Posterior vena cava (tissue), 2 donors: ENCODE data around the gene DUSP10. TPM values are rescaled to one million over a fixed set of nuclear protein-coding genes. Genes with fewer than 3 reads are reported as not detected.

Experiments
- DNase-seq: peaks from one replicate; pipeline ENCODE4 v3.0.0-alpha.2; 2020; ENCODE audit warnings: low spot score
- intact Hi-C, 2 donors: fragments of 100-400 bp; cut with DNase I; formaldehyde crosslinking; loops; one replicate each; pipeline versions ENCODE4 v1.14.1 to v1.14.2; 2022 to 2023
- total RNA-seq, 2 donors: library from RNA; stranded (reverse); fragmentation: NEBNext Ultra II Directional; extraction: Animal tissue kit (Norgen Biotek cat#: 25700); gene quantifications; one replicate each; pipeline ENCODE4 v1.2.1, GENCODE V29; 2021
- donor health status: DM: yes; HTN: yes; CAD: no.
- donor health status: DM: yes; HTN: yes; CAD: no.

Gene DUSP10
- total RNA-seq, 2 donors from 2014 or later = 4.7 to 8.0 TPM

DNA sequence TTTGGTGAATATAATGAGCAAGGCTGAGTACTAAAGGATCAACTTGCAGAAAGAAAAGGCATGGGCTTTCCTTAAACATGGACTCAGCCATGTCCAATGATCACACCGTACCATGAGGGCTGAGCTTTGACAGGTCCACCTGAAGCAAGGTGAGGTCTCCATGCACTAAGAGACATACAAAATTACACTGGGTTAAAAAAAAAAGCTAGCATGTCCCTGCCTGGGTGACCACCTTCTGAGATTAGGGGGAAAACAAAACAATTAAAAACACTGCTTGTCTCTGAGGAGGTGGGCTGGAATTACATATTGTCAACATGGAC lies 22.7 kb downstream of the DUSP10 start:
- DNase-seq = no peak
- intact Hi-C loops = no loop called here

DNA sequence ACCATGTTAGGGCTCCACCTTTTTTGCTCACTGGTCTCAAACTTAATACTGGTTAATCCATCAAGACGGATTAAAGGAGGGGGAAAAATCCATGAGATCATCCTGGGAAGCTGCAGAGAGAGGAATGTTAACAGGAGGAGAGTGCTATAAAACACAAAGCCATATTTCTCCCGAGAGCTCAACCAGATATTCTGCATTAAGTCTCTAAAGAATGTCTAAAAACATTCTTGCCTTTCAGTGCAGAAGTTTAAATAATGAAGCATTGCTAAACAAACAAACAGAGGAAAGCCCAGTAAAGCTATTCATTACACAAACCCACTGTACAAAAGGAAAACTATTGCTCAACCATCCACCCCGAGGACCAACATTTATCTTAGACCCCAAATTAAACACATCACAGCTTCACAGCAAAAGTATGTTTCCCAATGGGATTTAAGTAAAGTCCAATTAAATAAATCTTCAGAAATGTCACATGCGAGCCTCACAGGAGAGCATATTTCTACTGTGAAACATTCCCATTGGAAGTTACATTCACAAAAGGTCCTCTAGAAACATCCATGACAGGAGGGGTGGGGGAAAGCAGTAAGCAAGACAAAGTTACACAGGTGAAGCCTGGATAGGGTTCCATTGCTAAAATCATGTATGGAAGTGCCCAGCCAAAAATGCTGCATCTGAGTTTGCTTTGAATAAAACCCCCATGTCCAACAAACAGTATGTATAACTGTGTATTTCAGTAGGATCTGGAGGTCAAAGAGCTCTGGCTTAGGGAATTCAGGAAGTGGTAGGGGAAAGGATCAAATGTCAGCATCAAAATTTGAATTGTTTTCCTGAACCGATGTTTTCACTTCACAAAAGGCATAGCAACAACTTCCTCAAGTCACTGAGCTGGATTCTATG lies 23.3 kb downstream of the DUSP10 start:
- no peak for DNase-seq
- intact Hi-C loops = no loop called here

DNA sequence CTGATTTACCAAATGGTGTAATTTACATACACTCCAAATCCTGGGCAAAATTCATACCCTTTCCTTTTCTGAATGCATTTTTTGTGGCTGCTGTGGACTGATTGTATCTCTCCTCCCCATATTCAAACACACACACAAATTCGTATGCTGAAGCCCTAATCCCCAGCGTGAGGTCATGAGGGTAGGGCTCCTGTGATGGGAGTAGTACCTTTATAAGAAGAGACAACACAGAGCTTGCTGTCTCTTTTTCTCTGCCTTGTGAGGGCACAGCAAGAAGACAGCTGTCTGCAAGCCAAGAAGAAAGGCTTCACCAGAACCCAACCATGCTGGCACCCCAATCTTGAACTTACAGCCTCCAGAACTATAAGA lies 24.4 kb downstream of the DUSP10 start:
- intact Hi-C loops = no loop called here
- no peak for DNase-seq

DNA sequence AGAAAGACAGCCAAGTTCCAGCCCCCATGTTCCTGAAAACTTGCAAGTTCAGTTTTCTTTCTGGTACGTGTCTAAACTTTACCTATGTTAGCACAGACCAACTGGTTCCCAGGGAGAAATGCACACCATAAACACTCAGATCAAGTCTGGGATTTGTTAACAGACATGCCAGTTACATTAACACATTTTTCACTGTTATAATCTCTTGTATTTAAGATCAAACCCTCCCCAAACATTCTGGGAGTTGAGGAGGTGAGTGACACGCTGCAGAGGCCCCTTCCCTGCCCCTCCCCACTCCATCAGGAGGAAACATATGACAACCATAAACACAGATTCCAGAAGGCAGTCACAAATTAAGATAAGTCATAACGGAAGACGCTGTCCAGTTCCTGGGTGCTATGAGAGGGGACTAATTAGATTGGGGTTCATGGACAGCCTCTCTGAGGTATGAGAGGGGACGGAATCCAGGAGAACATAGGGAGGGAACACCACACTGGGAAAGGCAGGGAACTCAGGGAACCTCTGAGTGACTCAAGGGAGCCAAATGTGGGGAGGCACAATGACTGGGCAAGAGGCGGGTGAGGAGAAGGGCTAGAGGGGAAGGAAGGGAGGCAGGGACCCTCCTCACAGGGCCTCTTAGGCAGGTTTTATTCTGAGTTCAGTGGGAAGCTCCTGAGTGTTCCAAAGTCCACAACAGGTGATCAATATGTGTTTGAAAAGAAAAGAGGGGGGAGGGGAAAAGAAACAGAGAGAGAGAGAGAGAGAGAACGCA lies 25.0 kb downstream of the DUSP10 start:
- intact Hi-C loops = no loop called here
- no peak for DNase-seq

DNA sequence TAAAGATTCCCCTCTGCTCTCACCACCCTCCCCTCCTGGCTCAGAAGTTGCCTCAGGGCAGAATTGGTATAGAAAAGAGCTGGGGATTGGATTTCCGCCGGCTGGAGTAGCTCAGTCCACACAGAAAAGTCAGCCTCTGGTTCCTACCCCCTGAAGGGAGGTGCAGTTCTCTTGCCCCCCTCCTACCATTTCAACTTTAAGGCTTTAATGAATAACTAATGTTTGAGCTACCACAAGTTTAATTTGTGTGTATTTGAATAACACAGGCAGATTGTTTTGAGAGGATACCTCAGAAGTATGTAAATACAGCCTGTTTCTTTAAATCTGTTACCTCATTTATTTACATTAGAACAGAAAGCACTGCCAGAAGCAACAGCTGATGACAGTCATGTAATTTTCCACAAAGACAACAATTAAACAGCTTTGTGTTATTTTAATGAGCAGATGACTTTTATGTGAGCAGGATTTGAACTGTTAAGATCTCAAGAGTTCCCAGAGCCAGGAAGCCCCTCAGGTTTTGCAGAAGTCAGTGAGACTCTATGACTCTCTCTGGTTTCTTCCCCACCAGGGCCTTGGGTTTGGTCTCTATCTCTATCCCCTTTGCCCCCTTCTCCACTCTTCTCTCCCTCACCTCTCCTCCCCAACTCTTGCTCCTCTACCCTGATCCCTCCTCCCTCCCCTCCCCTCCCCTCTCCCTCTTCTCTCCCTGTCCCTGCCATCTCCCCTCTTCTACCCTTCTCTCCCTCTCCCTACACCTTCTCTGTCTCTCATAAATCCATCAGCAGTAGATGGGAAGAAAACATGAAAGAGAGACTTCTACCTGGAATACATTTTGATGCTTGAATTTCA lies 26.3 kb downstream of the DUSP10 start:
- intact Hi-C loops = no loop called here
- DNase-seq = no peak

DNA sequence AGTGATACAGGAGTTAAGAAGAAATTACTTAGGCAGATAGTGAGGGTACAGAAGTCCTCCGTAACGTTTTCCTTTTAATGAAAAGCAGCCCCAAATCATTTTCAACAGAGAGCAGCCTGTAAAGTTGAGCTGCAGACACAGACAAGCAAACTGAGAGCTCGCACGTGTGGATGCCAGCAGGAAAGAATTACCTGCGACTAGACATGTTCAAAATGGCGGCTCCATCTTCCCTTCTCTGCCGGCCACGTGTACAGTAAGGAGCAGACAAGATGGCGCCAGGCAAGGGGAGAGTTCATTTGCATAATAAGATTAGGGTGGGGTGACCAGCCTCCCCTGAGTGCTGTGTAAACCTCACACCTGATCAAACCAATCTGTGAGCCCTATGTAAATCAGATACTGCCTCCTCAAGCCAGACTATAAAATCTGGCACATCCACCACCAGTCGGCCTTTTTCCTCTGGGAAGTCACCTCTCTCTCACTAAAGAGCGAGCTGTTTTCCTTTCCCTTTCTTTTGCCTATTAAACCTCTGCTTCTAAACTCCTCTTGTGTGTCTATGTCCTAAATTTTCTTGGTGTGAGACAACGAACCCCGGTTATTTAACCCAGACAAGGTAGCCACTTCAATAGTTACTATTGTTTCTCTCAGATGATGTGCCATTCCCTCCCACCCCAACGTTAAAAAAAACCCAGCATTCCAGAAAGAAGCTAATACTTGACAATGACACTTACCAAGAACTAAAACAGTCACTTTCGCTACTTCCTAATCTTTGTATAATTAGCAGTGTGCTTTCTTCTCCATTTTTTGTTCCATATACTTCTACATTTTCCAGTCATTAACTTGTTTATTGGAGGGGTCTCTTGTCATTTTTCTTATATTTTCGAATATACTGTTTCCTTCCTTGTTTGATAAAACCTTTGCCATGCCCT lies 27.4 kb downstream of the DUSP10 start:
- intact Hi-C loops = no loop called here
- DNase-seq = no peak

DNA sequence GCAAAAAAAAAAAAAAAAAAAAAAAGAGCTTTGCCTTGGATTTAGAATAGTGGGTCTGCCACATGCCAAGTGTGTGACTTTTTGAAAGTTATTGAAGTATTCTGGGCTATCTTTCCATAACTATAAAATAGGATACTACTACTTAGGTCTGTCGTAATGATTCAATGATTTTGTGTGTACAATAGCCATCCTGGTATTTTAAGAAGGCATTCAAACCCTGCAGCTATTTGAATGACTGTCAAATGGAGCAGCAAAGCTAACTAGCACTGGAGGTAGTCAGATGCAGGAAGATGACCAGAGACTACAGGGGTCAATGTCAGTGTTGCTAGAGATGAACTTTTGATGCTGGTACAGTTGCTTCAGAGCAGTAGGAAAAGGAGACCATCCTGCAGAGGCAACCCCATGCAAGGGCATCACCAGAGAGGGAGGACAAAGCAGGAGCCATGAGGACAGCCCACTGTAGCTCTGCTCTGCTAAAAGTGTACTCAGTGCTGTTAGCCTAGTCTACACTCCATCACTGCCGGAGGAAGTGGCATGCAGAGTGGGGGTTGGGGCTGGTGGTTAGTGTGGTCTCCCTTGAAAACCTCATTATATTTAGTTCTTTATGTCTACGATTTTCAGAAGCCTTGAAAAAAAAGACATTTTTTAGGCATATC lies 29.0 kb downstream of the DUSP10 start:
- intact Hi-C loops = no loop called here
- DNase-seq = no peak

DNA sequence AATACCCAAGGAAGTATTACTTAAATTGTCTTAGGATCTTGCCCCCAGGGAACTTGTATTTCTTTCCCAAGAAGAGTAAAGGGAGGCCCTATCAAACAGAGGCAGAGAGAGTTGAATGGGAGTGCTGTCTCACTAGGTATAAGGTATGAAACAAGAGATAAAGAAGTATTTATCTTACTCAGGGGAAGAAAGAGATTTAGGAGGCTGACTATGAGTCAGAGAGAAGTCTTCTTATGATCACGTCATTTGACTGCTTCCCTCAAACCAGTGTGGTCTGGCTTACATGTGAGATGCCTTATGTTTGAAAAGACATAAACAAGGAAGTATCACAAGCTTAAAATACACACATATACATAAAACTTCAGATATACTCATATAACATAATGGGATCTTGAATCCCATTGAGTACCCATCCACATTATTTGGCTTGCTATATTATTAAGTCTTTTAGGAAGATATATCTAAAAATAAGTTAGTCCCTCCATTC lies 29.6 kb downstream of the DUSP10 start:
- no peak for DNase-seq
- intact Hi-C loops = no loop called here

DNA sequence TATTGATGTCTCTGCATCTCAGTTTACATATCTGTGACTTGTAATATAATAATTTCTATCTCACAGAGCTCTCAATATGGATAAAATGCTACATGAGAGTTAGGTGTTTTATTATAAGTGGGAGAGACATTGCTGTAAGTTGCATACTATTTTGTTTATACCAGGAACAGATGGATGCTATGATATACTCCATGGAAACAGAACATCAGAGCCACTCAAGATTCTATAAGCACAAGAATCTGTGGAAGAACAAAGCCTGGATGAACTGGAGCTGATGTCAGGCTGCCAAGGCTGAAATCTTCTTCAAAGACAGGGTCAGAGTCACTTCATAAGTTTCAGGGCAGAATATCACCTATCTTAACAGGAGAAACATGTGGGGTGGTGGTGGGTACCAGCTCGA lies 30.2 kb downstream of the DUSP10 start:
- intact Hi-C loops = no loop called here
- no peak for DNase-seq

DNA sequence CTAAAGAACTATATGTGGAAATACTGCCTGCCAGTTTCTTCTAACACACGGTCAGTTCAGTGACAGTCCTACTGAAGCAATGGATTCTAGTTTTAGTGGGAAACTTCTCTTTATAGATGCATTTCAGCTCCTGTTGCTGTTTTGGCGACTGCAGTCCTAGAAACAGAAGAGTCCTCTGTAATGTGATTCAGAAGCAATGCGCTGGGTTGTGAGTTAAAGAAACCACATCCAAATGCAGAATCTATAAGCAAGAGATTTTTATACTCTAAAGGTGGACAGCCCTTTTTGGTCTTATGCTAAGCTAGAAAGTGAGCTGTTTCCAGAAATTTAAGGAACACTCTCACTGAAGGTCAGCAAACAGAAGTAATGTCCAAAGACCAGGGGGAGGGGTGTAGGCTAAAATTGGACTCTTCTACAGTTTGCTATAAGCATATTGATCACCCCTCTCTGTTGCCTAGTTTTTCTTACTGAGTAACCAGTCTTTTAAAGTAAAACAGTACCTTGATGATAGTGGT lies 30.8 kb downstream of the DUSP10 start:
- intact Hi-C loops = no loop called here
- DNase-seq = no peak

DNA sequence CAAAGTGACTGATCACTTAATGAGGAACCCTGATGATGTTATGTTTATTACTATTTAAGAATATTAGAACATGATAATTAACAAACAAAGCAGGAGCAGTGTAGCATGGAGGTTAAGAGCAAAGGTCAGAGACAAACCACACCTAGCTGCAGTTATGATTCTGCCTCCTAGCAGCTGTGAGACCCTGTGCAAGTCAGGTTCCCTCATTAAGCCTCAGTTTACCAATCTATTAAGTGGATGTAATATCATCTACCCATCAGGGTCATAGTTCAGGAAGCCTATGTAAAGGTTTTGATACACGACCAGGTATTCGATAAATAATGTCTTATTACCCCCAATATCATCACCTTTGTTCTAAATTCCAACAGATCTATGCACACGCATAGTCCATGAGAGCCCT lies 32.0 kb downstream of the DUSP10 start:
- DNase-seq = no peak
- intact Hi-C loops = no loop called here

DNA sequence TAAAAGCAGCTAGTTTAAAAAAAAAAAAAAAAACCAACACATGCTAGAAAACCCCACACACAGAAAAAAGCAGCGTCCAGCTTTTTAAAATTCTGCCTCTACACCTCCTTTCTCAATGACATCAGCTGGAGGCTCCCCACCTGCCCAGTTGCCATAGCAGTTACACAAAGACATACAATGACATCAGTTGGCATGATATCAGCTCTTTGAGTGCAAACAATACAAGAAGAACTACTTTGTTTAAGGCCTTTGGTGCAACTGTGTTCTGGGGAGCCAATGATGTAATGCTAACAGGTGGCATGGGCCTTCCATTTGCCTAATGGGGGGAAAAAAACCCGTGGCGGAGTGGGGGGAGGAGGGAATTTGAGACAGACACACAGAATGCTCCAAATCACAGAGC lies 32.9 kb downstream of the DUSP10 start:
- intact Hi-C loops = no loop called here
- DNase-seq = no peak

DNA sequence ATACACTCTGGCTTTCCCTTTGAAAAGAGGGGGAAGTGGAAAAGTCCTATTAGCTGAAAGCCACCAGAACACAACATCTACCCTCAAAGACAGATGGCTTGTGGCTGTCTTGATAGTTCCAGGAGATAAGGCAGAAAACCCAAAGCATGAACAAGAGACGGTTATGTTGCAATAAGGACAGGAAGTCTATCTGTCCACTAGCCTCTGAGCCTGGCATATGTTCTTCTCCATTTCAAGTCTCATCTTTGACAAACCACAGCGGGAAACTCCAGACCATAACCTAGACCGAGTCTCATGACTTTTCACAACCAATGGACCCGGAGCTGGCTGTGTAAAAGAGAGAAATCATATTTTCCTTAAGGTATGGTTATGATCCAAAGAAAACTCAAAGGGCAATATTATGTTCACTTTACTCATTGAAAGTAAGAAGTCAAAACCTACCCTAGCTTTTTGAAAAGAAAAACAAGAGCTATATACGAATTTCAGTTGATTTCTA lies 33.8 kb downstream of the DUSP10 start:
- intact Hi-C loops = no loop called here
- no peak for DNase-seq

DNA sequence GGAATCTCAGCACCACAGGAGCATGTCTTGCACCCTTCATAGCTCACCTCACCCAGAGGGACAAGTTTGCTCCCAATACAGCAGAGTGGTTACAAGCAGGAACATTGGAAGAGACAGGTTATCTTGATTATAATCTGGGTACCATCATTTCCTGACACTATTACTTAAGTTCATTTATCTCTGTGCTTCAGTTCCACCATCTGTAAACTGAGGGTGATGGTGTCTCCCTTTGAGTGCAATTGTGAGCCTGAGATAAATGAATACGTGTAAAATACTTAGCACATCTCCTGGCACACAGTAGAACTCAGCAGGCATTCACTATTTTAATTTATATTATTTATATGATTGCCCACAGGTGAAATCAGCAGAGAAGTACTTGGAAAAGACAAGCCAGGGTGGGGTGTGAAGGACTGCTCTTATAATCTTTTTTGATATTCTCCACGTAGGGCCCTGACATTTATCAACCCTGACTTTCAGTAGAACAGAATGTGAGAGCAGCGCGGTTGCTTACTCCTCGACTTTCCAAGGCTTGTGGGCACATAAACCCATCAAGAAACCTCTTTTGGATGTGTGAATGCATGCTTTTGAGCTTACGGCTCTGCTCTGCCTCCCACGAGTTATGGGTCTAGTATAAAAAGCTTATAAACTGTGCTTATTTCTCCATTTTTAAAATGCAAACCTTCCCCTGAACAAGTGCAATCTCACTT lies 34.9 kb downstream of the DUSP10 start:
- DNase-seq = no peak
- intact Hi-C loops = no loop called here

DNA sequence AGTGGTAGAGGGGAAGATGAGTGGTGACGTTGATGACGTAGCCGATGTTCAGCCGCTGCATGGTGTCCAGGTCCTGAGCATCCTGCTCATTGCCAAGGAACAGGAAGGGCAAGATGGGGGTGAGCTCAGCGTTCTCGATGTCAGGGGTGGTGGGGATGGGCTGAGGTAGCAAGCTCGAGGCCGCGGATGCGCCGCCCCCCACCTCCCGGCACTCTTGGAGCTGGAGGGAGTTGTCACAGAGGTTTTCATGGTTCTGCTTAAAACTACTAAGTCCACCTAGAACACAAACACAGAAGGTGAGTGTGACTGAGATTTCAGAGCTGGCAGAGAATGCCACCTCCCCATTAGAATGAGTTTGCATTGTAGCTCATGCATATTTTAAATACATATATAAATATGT lies 35.7 kb downstream of the DUSP10 start:
- intact Hi-C loops = no loop called here
- no peak for DNase-seq

DNA sequence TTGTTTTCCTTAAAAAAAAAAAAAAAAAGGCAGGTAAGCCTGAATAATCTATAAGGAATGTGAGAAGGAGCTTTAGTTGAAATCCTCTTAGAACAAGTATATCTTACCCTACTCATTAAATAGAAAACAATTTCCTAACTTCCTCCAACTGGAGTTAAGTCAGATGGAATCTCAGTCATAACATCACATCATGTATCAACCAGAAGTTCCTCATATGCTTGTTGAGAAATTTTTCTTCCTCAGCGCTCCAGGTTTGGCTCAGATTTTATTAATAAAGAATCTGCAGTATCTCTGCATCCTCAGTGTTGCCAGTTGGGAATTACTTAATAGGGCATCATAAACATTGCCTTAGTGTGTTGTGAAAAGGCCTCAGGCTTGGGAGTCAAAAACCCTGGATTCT lies 37.6 kb downstream of the DUSP10 start:
- intact Hi-C loops = no loop called here
- DNase-seq = no peak

DNA sequence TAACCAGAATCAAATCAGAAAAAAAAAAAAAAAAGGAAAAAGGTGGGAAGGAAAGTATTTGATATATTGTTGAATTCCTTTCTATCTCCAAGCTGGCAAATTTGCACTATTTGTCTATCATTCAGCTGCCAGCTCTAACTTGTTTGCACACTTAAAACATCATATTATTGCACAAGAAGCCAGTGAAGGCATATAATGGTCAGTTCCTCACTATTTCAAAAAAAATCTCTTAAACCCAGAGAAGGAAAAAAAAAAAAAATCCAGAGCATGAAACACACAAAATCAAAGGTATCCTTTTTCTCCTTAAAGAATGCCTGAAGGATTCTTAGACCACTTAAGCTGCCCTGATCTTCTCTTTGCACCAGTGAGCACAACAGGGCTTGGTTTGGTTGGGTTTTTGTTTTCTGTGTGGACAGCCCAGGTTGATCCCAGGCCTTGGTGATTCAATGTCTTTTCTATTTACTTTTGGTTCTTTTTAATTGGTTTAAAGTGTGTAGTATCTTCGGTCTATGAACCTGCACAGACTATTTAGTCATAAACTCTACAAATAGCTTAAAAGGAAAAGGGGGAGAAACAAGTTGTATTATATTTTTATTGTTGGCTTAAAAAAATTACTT lies 40.2 kb downstream of the DUSP10 start:
- intact Hi-C loops = no loop called here
- no peak for DNase-seq
